ENCODE results near the gene UGGT2.

The UGGT2 gene

DNA sequence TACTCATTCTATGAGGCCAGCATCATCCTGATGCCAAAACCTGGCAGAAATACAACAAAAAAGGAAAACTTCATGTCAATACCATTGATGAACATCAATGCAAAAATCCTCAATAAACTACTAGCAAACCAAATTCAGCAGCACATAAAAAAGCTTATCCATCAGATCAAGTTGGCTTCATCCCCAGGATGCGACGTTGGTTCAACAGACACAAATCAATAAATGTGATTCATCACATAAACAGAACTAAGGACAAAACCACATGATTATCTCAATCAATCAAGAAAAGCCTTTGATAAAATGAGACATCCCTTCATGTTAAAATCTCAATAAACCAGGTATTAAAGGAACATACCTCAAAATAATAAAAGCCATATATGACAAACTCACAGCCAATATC is 134.3 kb downstream of the UGGT2 start:
- Mint-ChIP-seq H3K9me3 (no peaks in the 10 kb centered on the region), H3K4me1 (no peaks in the 10 kb centered on the region), H3K4me3 (no peak overlapping the region), H3K27me3 (no peaks in the 10 kb centered on the region), H3K36me3 (no peaks in the 10 kb centered on the region), H3K27ac (no peak overlapping the region)
- ATAC-seq = no peak

GRCh38 chr13:95914991-95915501 is 138.2 kb downstream of the UGGT2 start:
- Mint-ChIP-seq H3K36me3 (no peaks in the 10 kb centered on the region), H3K27me3 (no peaks in the 10 kb centered on the region), H3K4me1 (no peaks in the 10 kb centered on the region), H3K4me3 (no peak overlapping the region), H3K27ac (no peak overlapping the region), H3K9me3 (peaks cover 8% of the 10 kb centered on the region)
- no peak for ATAC-seq

DNA sequence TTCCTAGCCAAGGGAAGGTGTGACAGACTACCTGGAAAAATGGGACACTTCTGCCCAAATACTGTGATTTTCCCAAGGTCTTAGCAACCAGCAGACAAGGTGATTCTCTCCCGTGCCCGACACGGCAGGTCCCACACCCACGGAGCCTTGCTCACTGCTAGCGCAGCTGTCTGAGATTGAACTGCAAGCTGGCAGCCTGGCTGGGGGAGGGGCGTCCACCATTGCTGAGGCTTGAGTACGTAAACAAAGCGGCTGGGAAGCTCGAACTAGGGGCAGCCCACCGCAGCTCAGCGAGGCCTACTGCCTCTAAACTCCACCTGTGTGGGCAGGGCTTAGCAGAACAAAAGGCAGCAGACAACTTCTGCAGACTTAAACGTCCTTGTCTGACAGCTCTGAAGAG is 146.2 kb downstream of the UGGT2 start:
- Mint-ChIP-seq H3K36me3 (no peaks in the 10 kb centered on the region), H3K27ac (no peak overlapping the region), H3K4me3 (no peak overlapping the region), H3K9me3 (peaks cover 6% of the 10 kb centered on the region), H3K27me3 (no peaks in the 10 kb centered on the region), H3K4me1 (no peaks in the 10 kb centered on the region)
- ATAC-seq = no peak

DNA sequence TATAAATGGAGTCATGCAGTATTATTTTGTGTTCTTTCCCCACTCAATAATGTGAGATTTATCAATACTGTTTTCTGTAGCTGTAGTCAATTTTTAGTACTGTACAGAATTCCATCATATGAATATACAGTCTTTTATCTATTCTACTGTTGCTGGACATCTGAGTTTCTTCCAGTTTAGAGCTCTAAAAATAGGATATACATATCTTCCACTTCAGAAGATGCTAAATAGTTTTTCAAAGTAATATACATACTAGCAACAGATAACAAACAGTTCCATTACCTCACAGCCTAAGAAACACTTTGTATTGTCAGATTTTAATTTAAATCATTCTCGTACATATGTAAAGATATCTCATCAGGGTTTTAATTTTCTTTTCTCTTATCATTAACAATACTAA is 149.6 kb downstream of the UGGT2 start:
- H3K4me1 Mint-ChIP-seq = no peaks in the 10 kb centered on the region
- ATAC-seq = no peak
- peaks cover 2% of the 10 kb centered on the region for H3K9me3 Mint-ChIP-seq
- H3K4me3 Mint-ChIP-seq = no peak overlapping the region
- no peaks in the 10 kb centered on the region for H3K36me3 Mint-ChIP-seq
- no peak overlapping the region for H3K27ac Mint-ChIP-seq
- no peaks in the 10 kb centered on the region for H3K27me3 Mint-ChIP-seq

DNA sequence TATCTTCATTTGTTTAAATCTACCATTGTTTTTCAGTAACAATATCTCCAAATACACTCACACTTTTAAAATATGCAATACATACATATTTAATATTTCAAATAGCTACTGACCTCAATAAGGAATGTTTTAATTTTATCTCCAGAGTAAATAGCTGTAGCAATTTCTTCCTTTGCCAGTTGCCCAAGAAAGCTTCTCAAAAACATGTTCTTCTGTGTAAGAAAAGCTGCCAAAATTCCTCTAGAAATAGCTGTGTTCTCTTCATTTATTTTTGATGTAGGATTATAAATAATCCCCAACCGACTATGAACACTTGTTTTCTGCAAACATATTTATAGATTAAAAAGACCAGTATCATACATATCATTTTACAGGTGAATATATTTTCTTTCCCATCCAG is 150.5 kb downstream of the UGGT2 start:
- no peak for ATAC-seq
- Mint-ChIP-seq H3K36me3 (no peaks in the 10 kb centered on the region), H3K4me3 (no peak overlapping the region), H3K27ac (no peak overlapping the region), H3K9me3 (peaks cover 2% of the 10 kb centered on the region), H3K4me1 (no peaks in the 10 kb centered on the region), H3K27me3 (no peaks in the 10 kb centered on the region)

- H3K36me3 Mint-ChIP-seq = no peaks in the 10 kb centered on the region
- no peaks in the 10 kb centered on the region for H3K4me1 Mint-ChIP-seq
- peaks cover 2% of the 10 kb centered on the region for H3K9me3 Mint-ChIP-seq
- ATAC-seq = peak; percentile 34
- no peaks in the 10 kb centered on the region for H3K27me3 Mint-ChIP-seq
- H3K4me3 Mint-ChIP-seq = no peak overlapping the region
- H3K27ac Mint-ChIP-seq = no peak overlapping the region
Observed at GRCh38 chr13:95898256-95898655, 154.9 kb downstream of the UGGT2 start.

- ATAC-seq = no peak
- Mint-ChIP-seq H3K9me3 (no peaks in the 10 kb centered on the region), H3K27ac (no peak overlapping the region), H3K4me1 (no peaks in the 10 kb centered on the region), H3K36me3 (no peaks in the 10 kb centered on the region), H3K27me3 (no peaks in the 10 kb centered on the region), H3K4me3 (no peak overlapping the region)
Observed at GRCh38 chr13:95896301-95896700, 156.9 kb downstream of the UGGT2 start.

GRCh38 chr13:95893861-95894260 is 159.3 kb downstream of the UGGT2 start:
- Mint-ChIP-seq H3K36me3 (no peaks in the 10 kb centered on the region), H3K4me3 (no peak overlapping the region), H3K4me1 (no peaks in the 10 kb centered on the region), H3K27ac (no peak overlapping the region), H3K9me3 (peaks cover 3% of the 10 kb centered on the region), H3K27me3 (no peaks in the 10 kb centered on the region)
- no peak for ATAC-seq

DNA sequence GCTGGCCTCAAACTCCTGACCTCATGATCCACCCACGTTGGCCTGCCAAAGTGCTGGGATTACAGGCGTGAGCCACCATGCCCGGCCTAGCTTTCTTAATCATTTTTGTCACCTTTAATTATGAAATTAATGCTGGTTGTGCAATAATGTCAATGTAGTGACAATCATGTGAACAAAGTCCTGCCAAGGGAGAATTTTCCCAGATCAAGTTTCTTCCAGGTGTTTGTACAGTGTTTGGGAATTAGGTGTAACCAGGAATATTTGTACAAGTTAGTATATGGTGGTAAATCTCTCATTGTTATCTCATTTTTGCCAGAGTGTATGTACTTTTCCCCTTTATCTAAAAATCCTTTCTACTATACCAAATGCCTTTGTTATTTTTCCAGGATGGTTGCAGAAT is 171.1 kb downstream of the UGGT2 start:
- no peaks in the 10 kb centered on the region for H3K9me3 Mint-ChIP-seq
- H3K4me1 Mint-ChIP-seq = no peaks in the 10 kb centered on the region
- H3K4me3 Mint-ChIP-seq = no peak overlapping the region
- no peaks in the 10 kb centered on the region for H3K36me3 Mint-ChIP-seq
- no peaks in the 10 kb centered on the region for H3K27me3 Mint-ChIP-seq
- H3K27ac Mint-ChIP-seq = no peak overlapping the region
- no peak for ATAC-seq

- Mint-ChIP-seq H3K4me1 (no peaks in the 10 kb centered on the region), H3K36me3 (no peaks in the 10 kb centered on the region), H3K9me3 (no peaks in the 10 kb centered on the region), H3K27me3 (no peaks in the 10 kb centered on the region), H3K27ac (no peak overlapping the region), H3K4me3 (no peak overlapping the region)
- ATAC-seq = no peak
Observed at GRCh38 chr13:95880331-95880730, 172.9 kb downstream of the UGGT2 start.

- no peaks in the 10 kb centered on the region for H3K4me1 Mint-ChIP-seq
- ATAC-seq = no peak
- H3K4me3 Mint-ChIP-seq = no peak overlapping the region
- H3K27ac Mint-ChIP-seq = no peak overlapping the region
- H3K9me3 Mint-ChIP-seq = no peaks in the 10 kb centered on the region
- H3K27me3 Mint-ChIP-seq = no peaks in the 10 kb centered on the region
- H3K36me3 Mint-ChIP-seq = no peaks in the 10 kb centered on the region
Observed at GRCh38 chr13:95874286-95874685, 178.9 kb downstream of the UGGT2 start.

DNA sequence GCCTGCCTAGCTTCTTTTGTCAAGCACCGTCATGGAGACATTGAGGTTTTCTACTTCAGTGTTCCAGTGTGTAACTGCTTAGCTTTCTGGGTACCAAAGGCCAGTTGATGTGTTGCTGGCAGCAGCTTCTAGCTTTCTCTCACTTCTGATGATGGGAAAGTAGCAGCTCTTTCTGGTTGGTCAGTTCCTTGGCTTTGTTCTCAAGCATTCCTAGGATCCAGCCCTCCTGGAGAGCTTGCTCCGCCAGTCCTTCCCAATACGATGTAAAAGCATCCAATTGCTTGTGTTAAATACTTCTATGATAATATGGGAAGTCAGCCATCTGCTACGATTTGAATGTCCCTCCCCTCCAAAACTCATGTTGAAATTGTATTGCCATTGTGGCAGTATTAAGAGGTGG is 182.8 kb downstream of the UGGT2 start:
- no peak for ATAC-seq

DNA sequence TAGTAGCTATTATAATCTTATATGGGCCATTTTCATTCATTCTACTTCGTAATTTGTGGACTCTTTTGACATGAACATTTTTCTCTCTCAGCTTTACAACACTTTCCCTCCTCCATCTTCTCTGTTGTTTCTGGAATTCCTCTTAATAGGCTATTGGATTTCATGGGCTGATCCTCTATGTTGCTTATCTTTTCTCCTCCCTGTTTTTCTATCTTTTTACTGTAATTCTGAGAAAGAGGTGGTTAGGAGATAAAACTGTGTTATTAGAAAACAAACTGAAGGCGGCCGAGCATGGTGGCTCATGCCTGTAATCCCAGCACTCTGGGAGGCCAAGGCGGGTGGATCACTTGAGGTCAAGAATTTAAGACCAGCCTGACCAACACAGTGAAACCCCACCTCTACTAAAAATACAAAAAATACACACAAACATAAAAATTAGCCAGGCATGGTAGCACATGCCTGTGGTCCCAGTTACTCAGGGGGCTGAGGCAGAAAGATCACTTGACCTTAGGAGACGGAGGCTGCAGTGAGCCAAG is 188.1 kb downstream of the UGGT2 start:
- Mint-ChIP-seq H3K36me3 (no peaks in the 10 kb centered on the region), H3K27me3 (no peaks in the 10 kb centered on the region), H3K27ac (no peak overlapping the region), H3K4me1 (no peaks in the 10 kb centered on the region), H3K4me3 (no peak overlapping the region), H3K9me3 (no peaks in the 10 kb centered on the region)
- no peak for ATAC-seq

More for the DNA sequence above, 182.8 kb downstream of the UGGT2 start:
- Mint-ChIP-seq H3K4me3 (no peak overlapping the region), H3K27me3 (no peaks in the 10 kb centered on the region), H3K9me3 (no peaks in the 10 kb centered on the region), H3K27ac (no peak overlapping the region), H3K4me1 (no peaks in the 10 kb centered on the region), H3K36me3 (no peaks in the 10 kb centered on the region)

- Mint-ChIP-seq H3K4me3 (no peak overlapping the region), H3K9me3 (no peaks in the 10 kb centered on the region), H3K4me1 (no peaks in the 10 kb centered on the region), H3K36me3 (no peaks in the 10 kb centered on the region), H3K27me3 (no peaks in the 10 kb centered on the region), H3K27ac (no peak overlapping the region)
- peak; percentile 34 for ATAC-seq
Observed at GRCh38 chr13:95862408-95862807, 190.8 kb downstream of the UGGT2 start.

DNA sequence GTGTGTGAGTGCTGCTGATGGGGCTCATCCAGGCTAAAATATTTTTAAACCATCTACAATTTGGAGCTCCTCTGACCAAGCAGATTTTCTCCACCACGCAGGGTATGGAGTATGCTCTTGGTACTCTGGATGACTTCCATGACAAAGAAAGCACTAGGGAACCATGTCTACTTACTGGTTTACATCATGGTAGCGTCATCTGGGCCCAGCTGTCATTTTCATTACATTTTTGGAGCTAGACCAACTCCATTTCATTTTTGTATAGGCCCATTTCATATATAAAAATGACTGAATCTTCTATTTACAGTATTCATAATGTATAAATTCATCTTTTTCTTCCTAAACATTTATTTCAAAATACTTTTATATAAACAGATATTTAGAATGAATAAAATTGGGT is 191.9 kb downstream of the UGGT2 start:
- no peaks in the 10 kb centered on the region for H3K27me3 Mint-ChIP-seq
- H3K36me3 Mint-ChIP-seq = no peaks in the 10 kb centered on the region
- H3K4me1 Mint-ChIP-seq = no peaks in the 10 kb centered on the region
- H3K4me3 Mint-ChIP-seq = no peak overlapping the region
- H3K27ac Mint-ChIP-seq = no peak overlapping the region
- no peaks in the 10 kb centered on the region for H3K9me3 Mint-ChIP-seq
- ATAC-seq = no peak

- H3K27ac Mint-ChIP-seq = no peak overlapping the region
- ATAC-seq = no peak
- H3K4me1 Mint-ChIP-seq = no peaks in the 10 kb centered on the region
- H3K4me3 Mint-ChIP-seq = no peak overlapping the region
- H3K9me3 Mint-ChIP-seq = no peaks in the 10 kb centered on the region
- H3K36me3 Mint-ChIP-seq = no peaks in the 10 kb centered on the region
- H3K27me3 Mint-ChIP-seq = no peaks in the 10 kb centered on the region
Observed at GRCh38 chr13:95858286-95859075, 194.7 kb downstream of the UGGT2 start.

Measured in stimulated activated memory B cell treated with anti-CD40 and anti-IgM and Interleukin-4, amounts not matched to agents 10 μg/mL and 1 μg/mL and 100 μg/mL, for 72 hours (primary cell).